HCT116 (cell line): ENCODE measurements around the gene ADRA1B. TPM values are rescaled to one million over a fixed set of nuclear protein-coding genes. Genes with fewer than 3 reads are reported as not detected.
A peak's percentile ranks its signal among the peaks of the same experiment; 100 is the strongest.

ENCODE experiments used
- ATAC-seq: fragments of 200-7000 bp; cut with Tn5 transposase; 2 replicates; pipeline ENCODE4 v1.9.1; 2020; ENCODE audit warnings: mild to moderate bottlenecking, moderate library complexity
- BruUV-seq: library from RNA; stranded (reverse); fragments of 400-500 nt; replicated peaks from 2 replicates; lab custom pipeline; 2021; lab: Mats Ljungman, UMichigan
- CTCF ChIA-PET: fragments of 300-600 bp; sonication (Branson Sonifier 250); formaldehyde crosslinking; loops from one replicate; lab custom pipeline; 2021; ENCODE audit warnings: antibody characterized with exemption; lab: Charles Lee
- POLR2A ChIA-PET: fragments of 300-600, 350-600 bp; sonication (Branson Sonifier 250); formaldehyde crosslinking; loops from one replicate; lab custom pipeline; 2021; ENCODE audit warnings: antibody characterized with exemption; lab: Charles Lee
- RAD21 ChIA-PET, 2 experiments: fragments of 300-600 bp; sonication (Branson Sonifier 250); formaldehyde crosslinking; loops; one replicate each; lab custom pipeline; 2023; ENCODE audit warnings: low total read pairs in 2 of 2; ENCODE audit not compliant: uncharacterized antibody in 2 of 2, unreplicated experiment in 2 of 2, low non-redundant PET in 1 of 2; lab: Charles Lee
- DNase-seq: peaks from one replicate; pipeline ENCODE4 v3.0.0-alpha.2; 2010; ENCODE audit warnings: low read depth, low spot score
- H2AFZ ChIP-seq: fragments of 200-600 bp; shearing (Covaris generic), sonication (generic); 2 replicates; pipeline ENCODE4 v1.6.1; 2017; ENCODE audit warnings: low read depth, mixed run types, mixed read lengths, antibody characterized with exemption, low read length; ENCODE audit not compliant: poor library complexity, severe bottlenecking
- H3K27ac ChIP-seq: 2 replicates; pipeline ENCODE4 v1.5.1; 2012; ENCODE audit warnings: low read depth, low read length
- H3K27me3 ChIP-seq: fragments of 200-600 bp; sonication (generic); 2 replicates; pipeline ENCODE4 v1.6.1; 2016; ENCODE audit warnings: mixed run types, low read length, mixed read lengths; ENCODE audit not compliant: insufficient read depth
- H3K36me3 ChIP-seq, 2 experiments: fragments of 200-500 bp in 1 of 2; fragments of 200-600 bp in 1 of 2; sonication (Bioruptor generic) in 1 of 2; sonication (generic) in 1 of 2; 2 replicates each; pipeline versions ENCODE4 v1.5.1 to v1.6.1; 2014 to 2016; ENCODE audit warnings: low read length in 2 of 2, inconsistent platforms in 1 of 2, mixed read lengths in 1 of 2, mixed run types in 1 of 2; ENCODE audit not compliant: insufficient read depth in 2 of 2, control insufficient read depth in 1 of 2
- H3K4me1 ChIP-seq, 2 experiments: fragments of 200-600 bp in 1 of 2; sonication (generic) in 1 of 2; 2 replicates each; pipeline versions ENCODE4 v1.5.1 to v1.6.1; 2012 to 2017; ENCODE audit warnings: low read length in 2 of 2, inconsistent platforms in 1 of 2, mild to moderate bottlenecking in 1 of 2, mixed read lengths in 1 of 2, mixed run types in 1 of 2, moderate library complexity in 1 of 2; ENCODE audit not compliant: insufficient read depth in 2 of 2, control insufficient read depth in 1 of 2
- H3K4me2 ChIP-seq: fragments of 200-600 bp; sonication (generic); 2 replicates; pipeline ENCODE4 v1.6.1; 2017; ENCODE audit warnings: mixed run types, low read length, mixed read lengths
- H3K4me3 ChIP-seq, 2 experiments: fragments of 200-600 bp in 1 of 2; sonication (generic) in 1 of 2; replicated peaks in 1 of 2; 2 replicates each; pipeline ENCODE4 v1.5.1; 2011 to 2016; ENCODE audit warnings: low read length in 2 of 2, control low read depth in 1 of 2, low read depth in 1 of 2, mild to moderate bottlenecking in 1 of 2, mixed read lengths in 1 of 2, mixed run types in 1 of 2
- H3K79me2 ChIP-seq: fragments of 200-600 bp; sonication (generic); 2 replicates; pipeline ENCODE4 v1.6.1; 2017; ENCODE audit warnings: mild to moderate bottlenecking, mixed run types, low read length, moderate library complexity, mixed read lengths; ENCODE audit not compliant: insufficient read depth
- H3K9ac ChIP-seq: fragments of 200-600 bp; sonication (generic); 2 replicates; pipeline ENCODE4 v1.6.1; 2016; ENCODE audit warnings: low read length, mixed read lengths
- H3K9me2 ChIP-seq: fragments of 200-600 bp; sonication (generic), shearing (Covaris generic); 2 replicates; pipeline ENCODE4 v1.6.1; 2017; ENCODE audit warnings: mixed run types, mild to moderate bottlenecking, moderate library complexity; ENCODE audit not compliant: insufficient read depth
- H3K9me3 ChIP-seq, 2 experiments: fragments of 200-500 bp in 1 of 2; fragments of 200-600 bp in 1 of 2; sonication (Bioruptor generic) in 1 of 2; sonication (generic) in 1 of 2; 2 replicates each; pipeline ENCODE4 v1.6.1; 2014 to 2017; ENCODE audit warnings: low read length in 2 of 2, mixed read lengths in 2 of 2, inconsistent platforms in 1 of 2, low read depth in 1 of 2, mild to moderate bottlenecking in 1 of 2, mixed run types in 1 of 2, moderate library complexity in 1 of 2; ENCODE audit not compliant: control insufficient read depth in 1 of 2, insufficient read depth in 1 of 2
- H4K20me1 ChIP-seq: fragments of 200-600 bp; sonication (generic), shearing (Covaris generic); 2 replicates; pipeline ENCODE4 v1.6.1; 2017; ENCODE audit warnings: mixed run types, mild to moderate bottlenecking, moderate library complexity; ENCODE audit not compliant: insufficient read depth
- CTCF ChIP-seq, 3 experiments: fragments of 200-600 bp in 1 of 3; sonication (generic) in 1 of 3; IDR thresholded peaks in 2 of 3; conservative IDR thresholded peaks in 1 of 3; 2 replicates each; pipeline ENCODE4 v1.5.1; 2012 to 2017; ENCODE audit warnings: low read depth in 2 of 3, low read length in 2 of 3, antibody characterized with exemption in 1 of 3, borderline replicate concordance in 1 of 3, control low read depth in 1 of 3, mild to moderate bottlenecking in 1 of 3, mixed read lengths in 1 of 3, mixed run types in 1 of 3, moderate library complexity in 1 of 3; ENCODE audit not compliant: insufficient read depth in 1 of 3
- ELF1 ChIP-seq: IDR thresholded peaks from 2 replicates; pipeline ENCODE4 v1.6.1; 2012; ENCODE audit warnings: low read depth, borderline replicate concordance
- MAX ChIP-seq: IDR thresholded peaks from 2 replicates; pipeline ENCODE4 v1.6.1; 2012
- RAD21 ChIP-seq: IDR thresholded peaks from 2 replicates; pipeline ENCODE4 v1.6.1; 2012; ENCODE audit warnings: low read depth, mild to moderate bottlenecking
- SRF ChIP-seq: IDR thresholded peaks from 2 replicates; pipeline ENCODE4 v1.6.1; 2012; ENCODE audit warnings: low read depth
- ZFX ChIP-seq: fragments of 450-650 bp; IDR thresholded peaks from 2 replicates; pipeline ENCODE4 v1.6.1; 2017
- intact Hi-C: fragments of 100-400 bp; cut with micrococcal nuclease; formaldehyde crosslinking; loops from 2 replicates; pipeline ENCODE4 v1.10.0; 2022
- total RNA-seq: library from RNA; stranded (reverse); gene quantifications from one replicate; pipeline ENCODE4 v1.2.1, GENCODE V29; 2021; ENCODE audit not compliant: unreplicated experiment

Gene ADRA1B
- total RNA-seq, 1 experiment from 2014 or later = not detected

GRCh38 chr5:159987031-159987674 lies 70.9 kb downstream of the ADRA1B start (continued):
- TF ChIP-seq ZFX (no peak), RAD21 (peak; percentile 98), SRF (no peak), MAX (peak; percentile 54)

GRCh38 chr5:159990506-159990905 lies 74.2 kb downstream of the ADRA1B start:
- Histone ChIP-seq H2AFZ (no peak overlapping the region), H3K27ac (no peak overlapping the region), H3K36me3 (no peaks in the 10 kb centered on the region), H3K4me3 (no peak overlapping the region), H3K4me2 (no peak overlapping the region), H3K27me3 (peaks cover 8% of the 10 kb centered on the region; the same call in 1 of the 2 replicates), H3K9me2 (no peaks in the 10 kb centered on the region), H3K9me3 (peaks cover 5 to 7% of the 10 kb centered on the region in 2 experiments; a peak in 2 of 4 replicates), H3K79me2 (no peaks in the 10 kb centered on the region), H3K9ac (no peak overlapping the region), H3K4me1 (peaks cover 0 to 13% of the 10 kb centered on the region in 2 experiments; a peak in 2 of 4 replicates), H4K20me1 (no peaks in the 10 kb centered on the region)
- POLR2A ChIA-PET = no interaction called here
- BruUV-seq = no TSS peak
- TF ChIP-seq ELF1 (no peak), RAD21 (peak; percentile 49), CTCF (IDR thresholded peaks at IDR 0.05 in 2 of 3, conservative IDR thresholded peaks at IDR 0.05 in 1 of 3; ENCODE audit: borderline replicate concordance in 1 of 3, insufficient read depth in 1 of 3, low read depth in 2 of 3, low read length in 2 of 3) (peak in 2 of 3 experiments; percentile 20 to 39; a peak in 3 of 6 replicates), SRF (no peak)
- intact Hi-C loops = no loop called here
- DNase-seq = no peak
- CTCF ChIA-PET = no interaction called here
- ATAC-seq = no peak
- RAD21 ChIA-PET = no interaction called here
